OCI-LY7 (cell line): ENCODE results near the gene TEKT5. TPM values are rescaled to one million over a fixed set of nuclear protein-coding genes. Genes with fewer than 3 reads are reported as not detected.

Experiments used
- BruUV-seq: library from RNA; stranded (reverse); fragments of 400-500 nt; replicated peaks from 2 replicates; lab custom pipeline; 2021; lab: Mats Ljungman, UMichigan
- CTCF ChIA-PET: fragments of 300-600 bp; sonication (Branson Sonifier 250); formaldehyde crosslinking; loops from one replicate; lab custom pipeline; 2022; ENCODE audit warnings: antibody characterized with exemption; ENCODE audit not compliant: unreplicated experiment; lab: Charles Lee
- POLR2A ChIA-PET: fragments of 300-600 bp; sonication (Branson Sonifier 250); formaldehyde crosslinking; loops from one replicate; lab custom pipeline; 2022; ENCODE audit warnings: antibody characterized with exemption; lab: Charles Lee
- DNase-seq: peaks from one replicate; pipeline ENCODE4 v3.0.0-alpha.2; 2015; ENCODE audit warnings: low spot score
- H2AFZ ChIP-seq: fragments of 200-600 bp; sonication (generic), shearing (Covaris generic); 2 replicates; pipeline ENCODE4 v1.6.1; 2014; ENCODE audit warnings: mild to moderate bottlenecking, antibody characterized with exemption, low read length, moderate library complexity
- H3K27ac ChIP-seq: fragments of 200-600 bp; sonication (generic); 2 replicates; pipeline ENCODE4 v1.5.1; 2014; ENCODE audit warnings: mixed run types, low read depth, mild to moderate bottlenecking, moderate library complexity, low read length, inconsistent platforms; ENCODE audit not compliant: poor library complexity, severe bottlenecking
- H3K36me3 ChIP-seq: fragments of 200-600 bp; sonication (generic); 2 replicates; pipeline ENCODE4 v1.6.1; 2014; ENCODE audit warnings: mild to moderate bottlenecking, antibody characterized with exemption, low read length, moderate library complexity, mixed read lengths; ENCODE audit not compliant: insufficient read depth
- H3K4me1 ChIP-seq: fragments of 200-600 bp; sonication (generic); 2 replicates; pipeline ENCODE4 v1.5.1; 2014; ENCODE audit warnings: mild to moderate bottlenecking, low read length; ENCODE audit not compliant: insufficient read depth, poor library complexity, severe bottlenecking
- H3K4me2 ChIP-seq: fragments of 200-600 bp; sonication (generic); 2 replicates; pipeline ENCODE4 v1.6.1; 2014; ENCODE audit warnings: mild to moderate bottlenecking, low read length
- H3K4me3 ChIP-seq: fragments of 200-600 bp; sonication (generic); 2 replicates; pipeline ENCODE4 v1.5.1; 2014; ENCODE audit warnings: mild to moderate bottlenecking, low read depth, low read length; ENCODE audit not compliant: poor library complexity, severe bottlenecking
- H3K79me2 ChIP-seq: fragments of 200-600 bp; sonication (generic); 2 replicates; pipeline ENCODE4 v1.6.1; 2016; ENCODE audit warnings: low read depth, mild to moderate bottlenecking, low read length, moderate library complexity, mixed read lengths; ENCODE audit not compliant: insufficient read depth
- H3K9me2 ChIP-seq: fragments of 200-600 bp; sonication (generic); 2 replicates; pipeline ENCODE4 v1.6.1; 2016; ENCODE audit warnings: mild to moderate bottlenecking, low read length, mixed read lengths; ENCODE audit not compliant: insufficient read depth
- H3K9me3 ChIP-seq: fragments of 200-600 bp; sonication (generic); 2 replicates; pipeline ENCODE4 v1.6.1; 2014; ENCODE audit warnings: mild to moderate bottlenecking, mixed run types, low read length, mixed read lengths
- H4K20me1 ChIP-seq: fragments of 200-600 bp; sonication (generic); 2 replicates; pipeline ENCODE4 v1.6.1; 2014; ENCODE audit warnings: mild to moderate bottlenecking, antibody characterized with exemption, low read length, moderate library complexity, mixed read lengths; ENCODE audit not compliant: insufficient read depth
- CTCF ChIP-seq: fragments of 200-600 bp; sonication (generic); conservative IDR thresholded peaks from 2 replicates; pipeline ENCODE4 v1.5.1; 2014; ENCODE audit warnings: mild to moderate bottlenecking, antibody characterized with exemption, low read length, moderate library complexity, mixed read lengths
- EZH2phosphoT487 ChIP-seq: fragments of 200-600 bp; sonication (generic); IDR thresholded peaks from 2 replicates; pipeline ENCODE4 v1.6.1; 2018; ENCODE audit warnings: low read depth, borderline replicate concordance, mild to moderate bottlenecking, mixed run types, antibody characterized with exemption, low read length, moderate library complexity, mixed read lengths
- intact Hi-C: fragments of 100-400 bp; cut with micrococcal nuclease; formaldehyde crosslinking; loops from one replicate; pipeline ENCODE4 v1.10.0; 2022; ENCODE audit not compliant: unreplicated experiment
- total RNA-seq, 2 experiments: library from RNA; depleted of rRNA in 1 of 2; stranded (reverse); fragments of >200 nt in 1 of 2; shearing (Covaris generic) in 1 of 2; gene quantifications; 2 replicates each; pipeline ENCODE4 v1.2.3, GENCODE V29; 2014 to 2022

The TEKT5 gene
- total RNA-seq, 2 experiments from 2014 or later, result 0.32 to 0.74 TPM

- ChIA-PET POLR2A (no interaction called here), CTCF (no interaction called here)
- no peak overlapping the region for H3K4me3 ChIP-seq
- H3K4me1 ChIP-seq, result no peaks in the 10 kb centered on the region
- intact Hi-C loops, result no loop called here
- DNase-seq, result no peak
- no peak overlapping the region for H3K4me2 ChIP-seq
- H4K20me1 ChIP-seq, result no peaks in the 10 kb centered on the region
- H3K27ac ChIP-seq, result no peak overlapping the region
- no TSS peak for BruUV-seq
- H3K36me3 ChIP-seq, result no peaks in the 10 kb centered on the region
- no peak overlapping the region for H2AFZ ChIP-seq
- TF ChIP-seq EZH2phosphoT487, result no peak
- no peaks in the 10 kb centered on the region for H3K9me3 ChIP-seq
- no peaks in the 10 kb centered on the region for H3K79me2 ChIP-seq
- H3K9me2 ChIP-seq, result no peaks in the 10 kb centered on the region
Measured at GRCh38 chr16:10617662-10618420, 76.9 kb downstream of the TEKT5 start.

- TF ChIP-seq EZH2phosphoT487 (no peak), CTCF (no peak)
- no peaks in the 10 kb centered on the region for H3K4me1 ChIP-seq
- BruUV-seq, result no TSS peak
- intact Hi-C loops, result no loop called here
- DNase-seq, result no peak
- ChIA-PET POLR2A (no interaction called here), CTCF (no interaction called here)
- H3K4me3 ChIP-seq, result no peak overlapping the region
- H2AFZ ChIP-seq, result no peak overlapping the region
- no peak overlapping the region for H3K4me2 ChIP-seq
- H3K9me3 ChIP-seq, result no peaks in the 10 kb centered on the region
- no peak overlapping the region for H3K27ac ChIP-seq
- no peaks in the 10 kb centered on the region for H3K9me2 ChIP-seq
- H3K79me2 ChIP-seq, result no peaks in the 10 kb centered on the region
- no peaks in the 10 kb centered on the region for H4K20me1 ChIP-seq
- no peaks in the 10 kb centered on the region for H3K36me3 ChIP-seq
Measured at GRCh38 chr16:10616756-10617640, 77.7 kb downstream of the TEKT5 start.

- Histone ChIP-seq H3K4me1 (no peaks in the 10 kb centered on the region), H3K4me3 (no peak overlapping the region), H3K79me2 (no peaks in the 10 kb centered on the region), H3K4me2 (no peak overlapping the region), H4K20me1 (no peaks in the 10 kb centered on the region), H3K9me2 (no peaks in the 10 kb centered on the region), H3K27ac (no peak overlapping the region), H3K9me3 (no peaks in the 10 kb centered on the region), H2AFZ (no peak overlapping the region), H3K36me3 (no peaks in the 10 kb centered on the region)
- no peak for TF ChIP-seq CTCF
- TF ChIP-seq EZH2phosphoT487, result no peak
- intact Hi-C loops, result no loop called here
- ChIA-PET CTCF (no interaction called here), POLR2A (no interaction called here)
- DNase-seq, result no peak
- no TSS peak for BruUV-seq
Measured at GRCh38 chr16:10616419-10616755, 78.3 kb downstream of the TEKT5 start.
